ENCODE results near the gene CFAP65.

Gene CFAP65

DNA sequence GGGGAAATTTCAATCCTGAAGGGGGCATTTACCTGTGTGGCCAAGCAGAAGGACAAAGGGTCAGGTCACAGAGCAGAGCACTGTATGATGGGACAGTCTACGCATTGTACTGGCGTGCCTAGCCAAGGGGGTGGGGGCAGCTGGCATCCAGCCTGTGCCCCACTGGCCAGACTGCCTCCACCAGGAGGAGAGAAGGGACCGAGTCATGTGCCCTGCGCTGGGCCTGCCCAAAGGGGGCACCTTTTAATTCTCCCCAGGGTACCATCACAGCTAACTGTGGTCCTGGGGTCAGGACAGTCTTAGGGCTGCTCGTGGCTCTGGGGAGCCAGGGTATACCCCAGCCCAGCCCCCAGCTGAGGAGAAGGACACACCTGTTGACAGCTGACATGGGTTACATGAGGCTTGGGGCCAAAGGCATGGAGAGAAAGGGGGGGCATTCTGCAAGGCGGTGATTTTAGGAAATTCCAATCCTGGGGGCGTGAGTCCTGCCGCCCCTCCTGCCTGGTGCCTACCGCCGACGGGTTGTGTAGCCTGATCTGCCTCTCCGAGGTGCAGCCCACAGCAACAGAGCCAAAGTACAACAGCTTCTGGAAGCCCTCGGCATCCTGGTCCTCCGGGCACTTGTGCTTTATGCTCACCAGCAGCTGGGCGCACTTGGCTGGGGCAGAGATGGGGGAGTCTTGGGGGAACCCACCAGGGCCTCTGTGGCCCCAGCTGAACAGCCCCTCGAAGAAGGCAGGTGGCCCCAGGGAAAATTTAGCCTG, 11.0 kb downstream of the CFAP65 start:
- DNase-seq = no peak

GRCh38 chr2:219029829-219030165, 11.5 kb downstream of the CFAP65 start:
- peak; percentile 46 for DNase-seq

DNA sequence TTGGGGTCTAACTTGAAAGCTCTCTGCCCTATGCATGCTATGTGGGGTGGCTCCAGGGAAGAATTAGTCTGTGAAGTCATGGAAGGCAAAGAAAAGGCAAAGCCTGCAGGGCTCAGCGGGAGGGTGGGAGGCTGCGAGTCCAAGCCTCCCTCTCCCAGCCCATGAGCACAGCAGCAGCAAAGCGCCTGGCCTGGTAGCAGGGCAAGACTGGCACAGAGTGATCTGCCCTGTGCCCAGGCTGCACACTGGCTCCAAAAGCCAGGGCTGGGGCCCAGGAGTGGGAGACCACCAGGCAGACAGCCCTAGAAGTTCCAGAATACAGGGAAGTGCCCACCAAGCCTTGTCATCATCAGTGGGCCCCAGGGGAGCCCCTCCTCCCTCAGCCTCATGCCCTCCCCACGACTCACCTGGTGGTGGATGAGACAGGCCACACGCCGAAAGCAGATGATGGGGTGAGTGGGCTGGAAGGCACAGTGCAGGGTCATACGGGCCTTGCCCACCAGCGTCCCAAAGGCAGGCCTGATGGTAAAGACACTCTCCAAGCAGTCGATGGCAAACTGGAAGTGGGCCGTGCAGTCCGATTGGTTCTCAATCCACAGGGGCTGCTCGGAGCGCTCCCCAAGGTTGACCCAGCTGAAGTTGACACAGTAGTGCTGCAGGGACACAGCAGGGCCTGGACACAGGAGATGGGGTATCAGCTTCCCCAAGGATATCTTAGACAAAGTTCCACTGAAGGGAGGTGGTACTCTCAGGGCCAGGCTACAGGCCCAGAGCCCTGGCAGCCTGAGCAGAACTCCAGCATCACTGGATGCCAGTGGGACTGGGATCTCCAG, 12.1 kb downstream of the CFAP65 start:
- no peak for DNase-seq

DNA sequence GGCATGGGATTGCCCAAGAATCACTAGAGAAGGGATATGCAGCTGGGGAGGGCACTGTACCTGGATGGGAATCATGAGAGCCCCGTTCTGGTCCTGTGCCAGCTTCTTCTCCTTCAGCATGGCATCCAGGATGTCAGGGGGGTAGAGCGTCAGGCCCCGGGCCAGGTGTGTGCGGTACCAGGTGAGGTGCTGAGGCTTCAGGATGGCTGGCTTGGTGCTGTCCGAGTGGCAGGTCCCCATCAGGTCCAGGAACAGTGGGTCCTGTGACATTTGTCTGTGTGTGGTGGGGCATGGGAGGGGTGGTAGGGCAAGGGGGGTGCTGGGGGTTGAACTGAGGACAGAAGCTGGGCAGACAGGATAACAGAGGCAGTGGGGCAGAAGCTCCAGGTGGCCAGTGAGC, 13.2 kb downstream of the CFAP65 start:
- DNase-seq = no peak

GRCh38 chr2:219027511-219028055, 13.7 kb downstream of the CFAP65 start:
- no peak for DNase-seq

DNA sequence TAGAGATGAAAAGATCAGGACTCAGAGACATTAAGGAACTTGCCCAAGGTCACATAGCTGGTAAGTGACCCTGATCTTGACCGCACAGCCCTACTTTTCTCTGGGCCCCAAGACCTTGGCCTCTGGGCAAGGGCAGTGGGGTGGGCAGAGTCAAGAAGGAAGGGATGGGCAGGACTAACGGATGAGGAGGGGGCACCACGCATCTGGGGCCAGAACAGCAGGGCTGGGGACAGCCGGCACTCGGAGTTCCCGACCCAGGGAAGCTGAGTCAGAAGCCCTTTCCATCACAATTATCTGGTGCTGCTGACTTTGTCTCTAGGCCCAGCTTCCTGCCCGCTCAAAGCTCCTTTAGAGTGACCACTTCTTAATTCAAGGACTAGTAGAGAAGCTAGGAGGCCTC, 14.4 kb downstream of the CFAP65 start:
- DNase-seq = no peak

GRCh38 chr2:219025637-219026585, 15.4 kb downstream of the CFAP65 start:
- no peak for DNase-seq

DNA sequence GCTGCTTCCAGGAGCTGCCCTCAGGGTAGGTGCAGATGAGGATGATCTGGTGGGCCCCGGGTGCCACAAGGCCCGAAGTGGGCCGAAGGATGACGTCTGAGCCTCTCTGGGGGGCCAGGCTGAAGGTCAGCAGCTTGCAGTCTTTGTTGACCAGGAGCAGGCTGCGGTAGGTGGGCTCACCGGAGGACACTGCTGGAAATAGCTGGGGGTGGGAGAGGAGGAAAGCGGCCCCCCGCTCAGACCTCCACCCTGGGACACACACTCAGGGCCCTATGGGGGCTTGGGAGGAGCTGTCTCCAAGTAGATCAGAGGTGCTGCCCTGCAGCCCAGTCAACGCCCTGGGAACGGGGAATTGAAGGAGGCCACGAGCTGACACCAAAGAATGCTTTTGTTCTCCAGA, 17.3 kb downstream of the CFAP65 start:
- no peak for DNase-seq

- DNase-seq = no peak
Measured at GRCh38 chr2:219023045-219023605, 18.2 kb downstream of the CFAP65 start.

DNA sequence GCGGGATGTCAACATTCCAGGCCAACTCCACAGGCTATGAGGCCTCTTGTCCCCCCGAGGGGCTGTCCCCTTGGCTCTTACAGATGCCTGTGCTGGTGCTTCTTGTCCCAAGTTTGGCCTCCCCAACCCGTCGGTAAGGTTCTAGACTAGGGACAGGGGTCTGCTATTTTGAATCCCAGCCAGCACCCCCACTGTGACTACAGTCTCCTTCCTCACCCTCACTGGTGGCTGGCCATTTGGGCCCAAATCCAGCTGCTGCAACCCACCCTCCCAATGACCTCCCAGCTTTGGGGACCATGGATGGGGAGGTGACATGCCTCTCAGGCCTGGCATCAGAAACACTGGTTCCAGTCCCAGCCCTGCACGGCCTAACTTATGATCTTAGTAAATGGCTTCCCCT, 18.7 kb downstream of the CFAP65 start:
- DNase-seq = no peak

DNA sequence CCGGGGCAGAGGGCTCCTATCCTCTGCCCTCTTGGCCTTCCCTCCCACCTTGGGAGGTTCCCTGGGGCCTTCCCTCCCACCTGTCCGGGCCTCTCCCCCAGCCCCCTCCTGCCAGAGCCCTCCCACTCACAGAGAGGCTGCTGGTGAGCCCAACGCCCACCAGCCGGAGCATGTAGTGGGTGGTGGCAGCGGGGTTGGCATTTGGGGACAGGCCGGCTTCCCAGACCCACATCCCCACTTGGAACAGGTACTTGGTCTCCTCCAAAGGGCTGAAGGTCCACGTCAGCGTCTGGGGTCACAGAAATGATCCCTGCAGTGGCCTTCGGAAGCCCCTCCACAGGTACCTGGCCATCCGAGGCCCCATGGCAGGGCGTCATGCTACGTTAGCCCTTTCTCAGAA, 19.3 kb downstream of the CFAP65 start:
- no peak for DNase-seq

DNA sequence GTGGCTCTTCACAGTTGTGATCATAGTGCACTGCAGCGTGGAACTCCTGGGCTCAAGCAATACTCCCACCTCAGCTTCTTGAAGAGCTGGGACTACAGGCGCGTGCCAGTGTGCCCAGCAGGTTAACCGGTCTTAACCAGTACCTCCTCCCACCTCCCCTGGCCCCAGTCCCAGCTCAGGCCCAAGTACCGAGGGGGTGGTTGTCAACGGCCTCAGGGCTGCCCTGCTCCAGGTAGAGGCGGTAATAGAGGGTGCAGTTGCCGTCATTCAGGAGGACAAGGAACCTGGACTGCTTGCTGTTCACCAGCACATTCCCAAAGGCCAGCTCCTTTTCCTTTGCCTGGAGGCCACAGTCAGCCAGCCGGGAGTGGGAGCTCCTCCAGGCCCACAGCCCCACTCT, 19.7 kb downstream of the CFAP65 start:
- no peak for DNase-seq

DNA sequence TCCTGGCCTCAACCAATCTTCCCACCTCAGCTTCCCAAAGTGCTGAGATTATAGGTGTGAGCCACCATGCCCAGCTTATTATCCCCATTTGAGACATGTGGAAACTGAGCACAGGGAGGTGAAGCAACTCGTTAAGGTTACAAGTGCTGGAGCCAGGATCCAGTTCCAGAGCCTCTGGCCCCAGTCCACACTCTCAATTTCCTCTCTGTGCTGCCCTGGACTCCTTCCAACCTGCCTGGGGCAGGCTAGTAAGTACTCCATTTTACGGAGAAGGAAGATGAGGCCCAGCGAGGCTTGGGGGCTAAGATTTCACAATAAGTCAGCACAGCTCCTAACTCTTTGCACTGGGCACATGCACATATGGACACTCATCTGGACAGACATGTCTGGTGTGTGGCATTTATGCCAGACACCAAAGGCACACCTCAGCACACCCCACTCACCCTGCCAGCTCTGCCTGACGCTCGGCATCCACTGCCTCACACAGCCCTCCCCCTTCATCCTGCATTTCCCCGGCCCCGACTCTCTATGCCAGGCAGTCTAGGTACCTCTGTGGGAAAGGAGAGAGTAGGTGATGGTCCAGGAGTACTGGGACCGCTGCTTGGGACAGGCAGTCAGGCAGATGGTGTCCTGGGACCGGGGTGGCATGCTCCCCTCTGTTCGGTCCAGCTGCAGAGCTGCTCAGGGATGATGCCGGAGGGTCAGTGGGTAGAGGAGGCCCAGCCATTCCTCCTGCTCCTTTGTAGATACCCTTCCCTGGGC, 20.5 kb downstream of the CFAP65 start:
- DNase-seq = no peak

DNA sequence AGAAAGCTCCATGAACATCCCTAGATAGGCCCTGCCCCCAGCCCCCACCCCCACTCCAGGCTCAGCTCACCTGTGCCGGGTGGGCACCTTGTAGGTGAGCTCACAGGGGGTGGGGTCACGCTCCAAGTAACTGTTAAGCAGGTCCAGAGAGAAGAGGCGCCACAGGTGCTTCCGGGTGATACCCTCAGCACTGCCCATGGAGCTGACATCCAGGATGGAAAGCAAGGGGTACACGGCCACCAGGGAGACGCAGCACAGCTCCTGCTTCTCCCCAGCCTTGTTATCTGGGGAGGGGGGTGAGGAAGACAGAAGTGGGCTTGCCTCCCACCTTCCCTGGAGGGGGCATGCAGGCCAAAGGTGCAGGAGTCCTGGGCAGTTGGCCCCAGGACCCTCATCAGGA, 21.9 kb downstream of the CFAP65 start:
- DNase-seq = no peak

GRCh38 chr2:219018726-219019125, 22.6 kb downstream of the CFAP65 start:
- DNase-seq = no peak

DNA sequence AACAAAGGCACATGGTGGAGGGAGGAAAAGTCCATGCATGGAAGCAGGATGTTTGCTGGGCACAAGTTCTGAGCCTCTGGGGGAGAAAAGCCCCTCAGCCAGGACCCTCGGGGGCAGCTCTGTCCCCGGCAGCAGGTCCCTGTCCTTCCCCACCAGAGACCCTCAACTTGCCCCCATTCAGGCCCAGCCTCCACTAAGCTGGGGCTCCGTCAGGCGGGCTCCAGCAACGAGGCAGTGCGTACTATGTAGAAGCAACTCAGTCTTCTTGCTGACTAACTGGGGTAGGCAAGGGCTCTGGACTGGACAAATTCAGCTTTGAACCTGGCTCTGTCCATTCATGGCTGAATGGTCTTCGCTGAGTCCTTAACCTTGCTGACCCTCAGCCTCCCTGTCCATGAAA, 23.0 kb downstream of the CFAP65 start:
- no peak for DNase-seq

- no peak for DNase-seq
Measured at GRCh38 chr2:219017201-219017931, 23.9 kb downstream of the CFAP65 start.

GRCh38 chr2:219016721-219017120, 24.6 kb downstream of the CFAP65 start:
- no peak for DNase-seq

DNA sequence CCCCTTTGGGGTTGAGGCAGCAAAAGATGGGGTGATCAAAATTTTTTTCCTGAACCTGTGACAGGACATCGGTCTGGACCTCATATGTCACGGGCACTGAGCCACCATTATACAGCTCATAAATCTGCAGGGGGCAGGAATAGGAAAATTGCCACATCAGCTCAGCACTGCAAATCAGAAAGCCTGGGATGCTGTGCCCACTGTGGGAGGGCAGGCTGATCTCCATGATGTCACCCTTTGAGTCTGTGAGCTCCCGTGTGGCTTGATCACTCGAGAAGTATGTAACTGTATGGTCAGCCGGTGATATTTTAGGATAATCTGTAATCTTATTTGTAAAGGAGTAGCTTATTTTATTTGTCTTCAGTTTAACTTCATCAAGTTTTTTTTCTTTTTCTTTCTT, 30.4 kb downstream of the CFAP65 start:
- DNase-seq = no peak

DNA sequence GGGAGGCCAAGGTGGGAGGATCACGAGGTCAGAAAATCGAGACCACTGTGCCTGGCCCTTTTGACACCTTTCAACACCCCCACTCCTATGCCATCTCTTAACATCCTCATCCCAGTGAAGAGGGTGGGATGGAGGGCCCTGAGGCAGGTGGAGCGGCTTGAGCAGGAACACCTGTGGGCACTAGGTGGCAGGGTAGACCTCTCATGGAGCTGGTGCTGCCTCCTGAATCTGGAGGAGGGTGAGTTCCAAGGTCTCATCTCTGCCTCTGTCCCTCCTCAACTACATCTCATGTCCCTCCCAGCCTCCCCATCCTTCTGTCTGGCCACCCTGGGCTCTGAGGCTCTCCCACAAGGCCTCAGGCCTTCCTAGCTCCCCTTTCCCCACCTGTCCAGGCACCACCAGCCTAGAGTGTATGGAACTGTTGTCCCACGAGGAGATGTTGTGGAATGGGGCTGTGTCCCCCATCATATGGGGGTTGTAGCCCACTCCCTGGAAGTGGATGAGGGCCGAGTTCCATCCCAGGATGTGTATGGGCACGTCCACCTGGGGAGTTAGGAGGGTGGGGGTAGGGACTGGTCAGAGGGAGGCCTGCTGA, 31.1 kb downstream of the CFAP65 start:
- DNase-seq = peak; percentile 68

GRCh38 chr2:219009294-219009693, 32.0 kb downstream of the CFAP65 start:
- no peak for DNase-seq

Data from COR-L47 (cell line).